Prostate gland (tissue), 2 donors: ENCODE results near the gene CRIP3. TPM values are rescaled to one million over a fixed set of nuclear protein-coding genes. Genes with fewer than 3 reads are reported as not detected.
"Not testable (repeated sequence)": the region's sequence is repeated elsewhere in the genome, so short reads cannot be mapped to it uniquely, and the experiment has no call there.

ENCODE experiments used
- DNase-seq: peaks from one replicate; pipeline ENCODE4 v3.0.0-alpha.2; 2019; ENCODE audit warnings: low spot score
- H3K27ac ChIP-seq, 2 donors: fragments of 200-600 bp; sonication (generic); 2 replicates each; pipeline ENCODE4 v1.5.1; 2017 to 2019
- H3K27me3 ChIP-seq: fragments of 200-600 bp; sonication (generic); replicated peaks from 2 replicates; pipeline ENCODE4 v1.5.1; 2019; ENCODE audit not compliant: insufficient read depth
- H3K36me3 ChIP-seq, 2 donors: fragments of 200-600 bp; sonication (generic); 1 replicate in 1 of 2; 2 replicates in 1 of 2; pipeline versions ENCODE4 v1.5.1 to v1.8.1; 2017 to 2019
- H3K4me1 ChIP-seq: fragments of 200-600 bp; sonication (generic); replicated peaks from 2 replicates; pipeline ENCODE4 v1.5.1; 2019
- H3K4me3 ChIP-seq, 2 donors: fragments of 200-600 bp; sonication (generic); 2 replicates each; pipeline ENCODE4 v1.5.1; 2017 to 2019
- H3K9me3 ChIP-seq: fragments of 200-600 bp; sonication (generic); 2 replicates; pipeline ENCODE4 v1.5.1; 2017
- POLR2A ChIP-seq: fragments of 450-650 bp; IDR thresholded peaks from one replicate; pipeline ENCODE4 v1.6.1; 2016; ENCODE audit warnings: antibody characterized with exemption, mild to moderate bottlenecking
- POLR2AphosphoS5 ChIP-seq: sonication (generic); formaldehyde crosslinking; IDR thresholded peaks from one replicate; pipeline ENCODE4 v1.6.1; 2017; ENCODE audit warnings: antibody characterized with exemption
- WGBS: methylation state at CpG from one replicate; pipeline ENCODE4 v1.1.5; 2018; 5-methylcytosine and 5-hydroxymethylcytosine counted together
- intact Hi-C: fragments of 100-400 bp; cut with DNase I; formaldehyde crosslinking; loops from one replicate; pipeline ENCODE4 v1.14.2; 2022
- total RNA-seq, 2 donors: library from RNA; depleted of rRNA; stranded (reverse); fragments of >200 nt; gene quantifications; one replicate each; pipeline ENCODE4 v1.1.0, GENCODE V29; 2016
- TF ChIP-seq, protein P1 (sequence below), 4 experiments: fragments of 200-600 bp in 2 of 4; fragments of 450-650 bp in 2 of 4; sonication (generic) in 2 of 4; IDR thresholded peaks; 1 replicate in 3 of 4; 2 replicates in 1 of 4; pipeline ENCODE4 v1.5.1; 2016 to 2019; ENCODE audit warnings: antibody characterized with exemption in 4 of 4, mild to moderate bottlenecking in 2 of 4, moderate library complexity in 2 of 4

Gene CRIP3, protein sequence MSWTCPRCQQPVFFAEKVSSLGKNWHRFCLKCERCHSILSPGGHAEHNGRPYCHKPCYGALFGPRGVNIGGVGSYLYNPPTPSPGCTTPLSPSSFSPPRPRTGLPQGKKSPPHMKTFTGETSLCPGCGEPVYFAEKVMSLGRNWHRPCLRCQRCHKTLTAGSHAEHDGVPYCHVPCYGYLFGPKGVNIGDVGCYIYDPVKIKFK
- 1 to 10 TPM in 1 of 2 donors, under 1 TPM in 1; 0.55 to 7.3 TPM for total RNA-seq

DNA sequence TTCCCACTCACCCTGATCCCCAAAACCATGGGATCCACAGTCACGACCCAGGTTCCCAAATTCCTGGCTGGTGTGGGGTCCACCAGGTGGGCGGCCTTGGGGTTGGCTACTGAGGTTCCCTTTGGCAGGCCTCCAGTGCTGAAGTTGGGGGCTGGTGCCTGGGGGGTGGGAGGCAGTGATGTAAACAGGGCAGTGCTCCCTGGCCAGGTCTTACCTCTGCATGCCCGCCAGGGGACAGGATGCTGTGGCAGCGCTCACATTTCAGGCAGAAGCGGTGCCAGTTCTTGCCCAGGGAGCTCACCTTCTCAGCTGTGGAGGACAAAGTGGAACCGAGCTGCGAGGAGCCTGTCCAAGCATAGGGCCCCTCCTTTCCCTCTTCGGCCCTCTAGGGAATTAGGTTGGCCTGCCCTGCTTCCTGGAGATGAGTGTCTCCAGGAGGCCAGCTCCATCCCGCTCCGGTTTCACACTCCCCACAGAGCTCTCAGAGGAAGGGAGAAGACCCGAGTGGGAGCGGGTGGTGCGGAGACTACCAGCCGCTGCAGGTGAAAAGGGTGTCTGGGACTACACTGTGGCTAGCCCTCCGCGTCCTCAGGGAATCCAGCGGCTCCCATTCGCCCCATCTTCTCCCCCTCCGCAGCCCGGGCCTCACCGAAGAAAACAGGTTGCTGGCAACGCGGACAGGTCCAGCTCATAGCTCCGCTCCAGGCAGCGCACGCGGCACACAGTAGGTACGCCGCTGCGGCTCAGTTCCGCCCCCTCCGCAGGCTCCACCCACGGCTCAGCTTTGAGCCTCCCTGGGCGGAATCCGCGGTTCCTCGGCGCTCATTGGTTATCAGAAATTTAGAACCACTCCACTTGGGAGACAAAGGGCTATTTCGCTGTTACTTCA, at the start of gene CRIP3:
TSS of gene CRIP3 (minus strand) at position 726 of the 889 bp plus-strand sequence. CDS start at position 692, 34 bp downstream.
- Histone ChIP-seq H3K4me3 (peak within 1 kb of the TSS; percentile 13 to 29), H3K9me3 (no peaks in the 10 kb centered on the region), H3K27ac (peak within 1 kb of the TSS; percentile 16 to 47), H3K4me1 (no peaks in the 10 kb centered on the region), H3K36me3 (no peaks in the 10 kb centered on the region), H3K27me3 (no peaks in the 10 kb centered on the region)
- peak; percentile 11 for DNase-seq
- WGBS = 9% methylated on average over 38 of the region's 39 CpGs
- intact Hi-C loops = no loop called here
- no peak for TF ChIP-seq POLR2A
- TF ChIP-seq, protein P1, sequence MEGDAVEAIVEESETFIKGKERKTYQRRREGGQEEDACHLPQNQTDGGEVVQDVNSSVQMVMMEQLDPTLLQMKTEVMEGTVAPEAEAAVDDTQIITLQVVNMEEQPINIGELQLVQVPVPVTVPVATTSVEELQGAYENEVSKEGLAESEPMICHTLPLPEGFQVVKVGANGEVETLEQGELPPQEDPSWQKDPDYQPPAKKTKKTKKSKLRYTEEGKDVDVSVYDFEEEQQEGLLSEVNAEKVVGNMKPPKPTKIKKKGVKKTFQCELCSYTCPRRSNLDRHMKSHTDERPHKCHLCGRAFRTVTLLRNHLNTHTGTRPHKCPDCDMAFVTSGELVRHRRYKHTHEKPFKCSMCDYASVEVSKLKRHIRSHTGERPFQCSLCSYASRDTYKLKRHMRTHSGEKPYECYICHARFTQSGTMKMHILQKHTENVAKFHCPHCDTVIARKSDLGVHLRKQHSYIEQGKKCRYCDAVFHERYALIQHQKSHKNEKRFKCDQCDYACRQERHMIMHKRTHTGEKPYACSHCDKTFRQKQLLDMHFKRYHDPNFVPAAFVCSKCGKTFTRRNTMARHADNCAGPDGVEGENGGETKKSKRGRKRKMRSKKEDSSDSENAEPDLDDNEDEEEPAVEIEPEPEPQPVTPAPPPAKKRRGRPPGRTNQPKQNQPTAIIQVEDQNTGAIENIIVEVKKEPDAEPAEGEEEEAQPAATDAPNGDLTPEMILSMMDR (IDR thresholded peaks at IDR 0.05) = peak in 2 of 4 experiments; percentile 32 to 46

DNA sequence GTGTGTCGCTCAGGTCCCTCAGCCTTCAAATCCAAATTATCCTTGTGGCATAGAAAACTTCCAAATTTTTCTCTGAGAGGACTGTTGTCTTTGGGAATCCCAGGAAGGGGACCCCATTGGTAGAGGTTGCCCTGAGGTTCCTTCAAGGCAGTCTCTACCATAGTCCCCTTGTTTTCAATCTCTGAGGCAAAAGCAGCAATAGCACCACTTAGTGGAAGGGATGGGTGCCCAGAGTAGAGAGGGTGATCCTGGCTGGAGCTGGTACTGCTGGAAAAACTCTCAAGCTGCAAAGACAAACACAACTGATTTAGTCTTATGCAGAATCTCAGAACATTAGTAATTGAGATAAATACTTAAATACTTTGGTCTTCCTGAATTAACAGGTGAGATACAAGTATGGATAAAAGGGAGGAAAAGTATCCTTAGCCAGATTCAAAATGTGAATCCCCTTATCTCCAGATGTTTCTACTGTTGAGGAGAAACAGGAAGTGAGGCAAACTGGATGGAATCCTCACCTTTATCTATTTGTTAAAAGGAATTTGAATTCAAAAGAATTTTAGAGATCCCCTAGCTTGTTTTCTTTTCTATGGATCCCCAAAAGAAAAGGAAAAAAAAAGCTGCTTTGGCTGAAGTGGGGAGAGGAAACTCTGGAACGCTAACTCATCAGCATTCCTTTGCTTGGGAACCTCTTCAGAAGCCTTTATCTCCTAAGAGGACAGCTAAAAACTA, 47.4 kb upstream of the CRIP3 start:
- Histone ChIP-seq H3K36me3 (no peaks in the 10 kb centered on the region), H3K27ac (no peak overlapping the region), H3K4me1 (no peaks in the 10 kb centered on the region), H3K27me3 (no peaks in the 10 kb centered on the region), H3K4me3 (no peak overlapping the region), H3K9me3 (no peaks in the 10 kb centered on the region)
- TF ChIP-seq, protein P1 (IDR thresholded peaks at IDR 0.05) = peak in 2 of 4 experiments; percentile 17 to 20
- TF ChIP-seq POLR2AphosphoS5 = no peak
- intact Hi-C loops = no loop called here
- 83% methylated on average over 2 of the region's 2 CpGs for WGBS
- DNase-seq = no peak

DNA sequence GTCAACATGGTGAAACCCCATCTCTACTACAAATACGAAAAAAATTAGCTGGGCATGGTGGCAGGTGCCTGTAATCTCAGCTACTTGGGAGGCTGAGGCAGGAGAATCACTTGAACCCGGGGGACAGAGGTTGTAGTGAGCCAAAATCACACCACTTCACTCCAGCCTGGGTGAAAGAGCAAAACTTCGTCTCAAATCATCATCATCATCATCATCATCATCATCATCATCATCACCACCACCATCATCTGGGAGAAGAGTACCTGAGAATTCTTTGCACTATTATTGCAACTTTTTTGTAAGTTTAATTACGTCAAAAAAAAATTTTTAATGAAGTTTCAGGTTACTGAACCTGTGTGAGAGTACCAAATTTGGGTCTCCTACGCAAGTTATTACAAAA, 43.3 kb upstream of the CRIP3 start:
- H3K4me3 ChIP-seq, H3K9me3 ChIP-seq, H3K27me3 ChIP-seq, H3K4me1 ChIP-seq, H3K36me3 ChIP-seq, intact Hi-C loops, H3K27ac ChIP-seq, DNase-seq: not testable (repeated sequence)
- 93% methylated on average over 5 of the region's 5 CpGs for WGBS

DNA sequence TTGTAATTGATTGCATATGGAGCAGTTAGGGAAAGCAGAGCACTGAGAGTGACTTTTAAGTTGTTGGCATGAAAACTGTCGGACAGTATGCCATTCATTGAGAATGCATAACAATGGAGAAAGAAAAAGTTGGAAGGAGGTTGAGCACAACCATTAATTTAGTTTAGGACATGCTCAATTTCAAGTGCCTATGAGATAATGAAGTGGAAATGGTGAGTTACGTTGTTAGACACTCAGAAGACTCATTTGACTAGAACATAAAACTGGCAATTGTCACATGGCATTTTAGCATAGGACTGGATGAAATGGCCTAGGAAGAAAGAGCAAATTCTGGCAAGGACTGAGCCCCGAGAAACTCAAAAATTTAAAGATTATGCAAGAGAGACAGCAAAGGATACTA, 38.8 kb upstream of the CRIP3 start:
- no peaks in the 10 kb centered on the region for H3K36me3 ChIP-seq
- H3K9me3 ChIP-seq = no peaks in the 10 kb centered on the region
- 87% methylated on average over 3 of the region's 3 CpGs for WGBS
- TF ChIP-seq, protein P1 (IDR thresholded peaks at IDR 0.05) = no peak
- TF ChIP-seq POLR2A (no peak), POLR2AphosphoS5 (no peak)
- no peak for DNase-seq
- H3K4me1 ChIP-seq = no peaks in the 10 kb centered on the region
- intact Hi-C loops = no loop called here
- no peak overlapping the region for H3K4me3 ChIP-seq
- no peaks in the 10 kb centered on the region for H3K27me3 ChIP-seq
- H3K27ac ChIP-seq = no peak overlapping the region

DNA sequence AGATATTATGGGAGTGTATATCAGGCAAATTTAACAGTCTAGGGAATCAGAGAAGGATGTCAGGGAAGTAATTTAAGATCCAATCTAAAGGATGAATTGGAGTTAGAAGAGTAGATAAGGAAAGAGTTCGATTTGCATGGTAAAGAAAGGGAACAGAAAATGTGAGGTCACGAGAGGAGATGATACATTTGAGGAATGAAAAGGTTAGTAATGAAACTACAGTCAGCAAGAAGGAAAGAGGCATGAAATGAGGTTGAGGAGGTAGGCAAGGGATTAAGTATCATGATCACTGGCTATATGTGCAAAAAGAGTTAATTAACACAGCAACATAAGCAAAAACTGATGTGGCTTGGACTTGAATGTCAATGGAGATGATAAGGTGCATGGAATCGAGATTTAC, 38.4 kb upstream of the CRIP3 start:
- 88% methylated on average over 3 of the region's 3 CpGs for WGBS
- intact Hi-C loops = no loop called here
- H3K4me3 ChIP-seq = no peak overlapping the region
- no peaks in the 10 kb centered on the region for H3K4me1 ChIP-seq
- H3K36me3 ChIP-seq = no peaks in the 10 kb centered on the region
- no peak overlapping the region for H3K27ac ChIP-seq
- no peaks in the 10 kb centered on the region for H3K27me3 ChIP-seq
- TF ChIP-seq POLR2AphosphoS5 = no peak
- TF ChIP-seq POLR2A = no peak
- TF ChIP-seq, protein P1 (IDR thresholded peaks at IDR 0.05) = no peak
- no peaks in the 10 kb centered on the region for H3K9me3 ChIP-seq
- no peak for DNase-seq

DNA sequence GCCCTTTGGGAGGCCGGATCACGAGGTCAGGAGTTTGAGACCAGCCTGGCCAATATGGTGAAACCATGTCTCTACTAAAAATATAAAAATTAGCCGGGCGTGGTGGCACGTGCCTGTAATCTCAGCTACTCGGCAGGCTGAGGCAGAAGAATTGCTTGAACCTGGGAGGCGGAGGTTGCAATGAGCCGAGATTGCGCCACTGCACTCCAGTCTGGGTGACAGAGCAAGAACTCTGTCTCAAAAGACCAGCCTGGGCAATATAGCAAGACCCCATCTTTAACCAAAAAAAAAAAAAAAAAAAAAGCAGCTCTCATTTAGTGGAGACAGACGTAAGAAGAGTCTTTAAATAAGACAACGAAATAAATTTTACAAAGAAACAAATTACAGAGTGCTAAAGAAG, 37.6 kb upstream of the CRIP3 start:
- H3K4me3 ChIP-seq, H3K36me3 ChIP-seq, H3K27me3 ChIP-seq, H3K9me3 ChIP-seq, H3K27ac ChIP-seq, H3K4me1 ChIP-seq, DNase-seq, intact Hi-C loops: not testable (repeated sequence)
- whole genome bisulfite sequencing = 96% methylated on average over 11 of the region's 11 CpGs
